SH-SY5Y (cell line): Measurements from ENCODE around the gene SPACDR.

Experiments used
- GATA2 ChIP-seq: IDR thresholded peaks from 2 replicates; pipeline ENCODE4 v1.6.1; 2011; ENCODE audit warnings: mild to moderate bottlenecking, low read depth, low read length
- GATA3 ChIP-seq: IDR thresholded peaks from 2 replicates; pipeline ENCODE4 v1.6.1; 2011; ENCODE audit warnings: low read depth, mild to moderate bottlenecking, low read length, moderate library complexity

DNA sequence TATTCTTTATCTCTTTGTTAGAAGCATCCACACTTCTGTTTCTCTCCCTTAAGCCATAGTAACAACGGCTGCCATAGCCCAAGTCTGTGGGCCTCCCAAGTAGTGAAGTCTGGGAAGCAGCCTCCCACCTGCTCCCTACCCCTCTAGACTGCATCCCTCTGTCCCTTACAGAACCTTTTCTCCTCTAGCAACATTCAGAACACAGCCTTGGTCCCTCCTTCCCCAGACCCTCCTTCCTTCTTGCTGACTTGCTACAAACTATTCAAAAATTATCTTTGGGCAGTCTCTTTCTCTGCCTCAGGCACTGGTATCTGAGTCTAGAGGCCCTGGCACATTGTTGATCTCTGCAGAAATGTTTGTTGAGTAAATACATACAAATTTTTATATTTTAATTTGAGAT, 17.4 kb upstream of the SPACDR start:
- TF ChIP-seq GATA2 (no peak), GATA3 (no peak)
